UCSD-AML1 (cell line): Measurements from ENCODE around the gene SMS.
A peak's percentile ranks its signal among the peaks of the same experiment; 100 is the strongest.
"Not testable (repeated sequence)": the region's sequence is repeated elsewhere in the genome, so short reads cannot be mapped to it uniquely, and the experiment has no call there.

ENCODE experiments used
- DNase-seq: peaks from one replicate; lab custom pipeline; 2025; ENCODE audit not compliant: unreplicated experiment; lab: John Stamatoyannopoulos, UW

SMS gene

GRCh38 chrX:21950557-21950956 lies 10.0 kb downstream of the SMS start:
- DNase-seq: not testable (repeated sequence)

GRCh38 chrX:21952624-21953023 lies 12.1 kb downstream of the SMS start:
- DNase-seq: no peak

- not testable (repeated sequence) for DNase-seq
Measured at GRCh38 chrX:21953195-21953830, 12.8 kb downstream of the SMS start.

- DNase-seq: no peak
Measured at GRCh38 chrX:21955403-21956189, 15.1 kb downstream of the SMS start.

- DNase-seq: no peak
Measured at GRCh38 chrX:21956783-21957182, 16.3 kb downstream of the SMS start.

- no peak for DNase-seq
Measured at GRCh38 chrX:21958187-21958586, 17.7 kb downstream of the SMS start.

- no peak for DNase-seq
Measured at GRCh38 chrX:21958916-21959315, 18.4 kb downstream of the SMS start.

- DNase-seq: peak; percentile 15
Measured at GRCh38 chrX:21959362-21960051, 19.0 kb downstream of the SMS start.

GRCh38 chrX:21960569-21961541 lies 20.3 kb downstream of the SMS start:
- no peak for DNase-seq

GRCh38 chrX:21962361-21962760 lies 21.9 kb downstream of the SMS start:
- DNase-seq: no peak

- no peak for DNase-seq
Measured at GRCh38 chrX:21963269-21963668, 22.8 kb downstream of the SMS start.

GRCh38 chrX:21963731-21964405 lies 23.4 kb downstream of the SMS start:
- no peak for DNase-seq

- no peak for DNase-seq
Measured at GRCh38 chrX:21966866-21967265, 26.4 kb downstream of the SMS start.

GRCh38 chrX:21968333-21968732 lies 27.8 kb downstream of the SMS start:
- DNase-seq: no peak

GRCh38 chrX:21970326-21970725 lies 29.8 kb downstream of the SMS start:
- no peak for DNase-seq

- no peak for DNase-seq
Measured at GRCh38 chrX:21972046-21972445, 31.5 kb downstream of the SMS start.

- no peak for DNase-seq
Measured at GRCh38 chrX:21972721-21973120, 32.2 kb downstream of the SMS start.

GRCh38 chrX:21973321-21974010 lies 33.0 kb downstream of the SMS start:
- DNase-seq: no peak

GRCh38 chrX:21974011-21974385 lies 33.5 kb downstream of the SMS start:
- no peak for DNase-seq

GRCh38 chrX:21975242-21975641 lies 34.7 kb downstream of the SMS start:
- DNase-seq: no peak
